Progenitor cell of endocrine pancreas (in vitro differentiated cells): ENCODE measurements around the gene SCFD2. TPM values are rescaled to one million over a fixed set of nuclear protein-coding genes. Genes with fewer than 3 reads are reported as not detected.
A peak's percentile ranks its signal among the peaks of the same experiment; 100 is the strongest.

Experiments
- DNase-seq: peaks from one replicate; pipeline ENCODE4 v3.0.0; 2021; ENCODE audit warnings: low spot score; ENCODE audit not compliant: unreplicated experiment
- H3K27ac Mint-ChIP-seq: 2 replicates; pipeline ENCODE4 v1.8.0; 2021; ENCODE audit warnings: mild to moderate bottlenecking, moderate library complexity, mixed read lengths
- H3K27me3 Mint-ChIP-seq: 2 replicates; pipeline ENCODE4 v1.8.0; 2021; ENCODE audit warnings: mixed read lengths
- H3K36me3 Mint-ChIP-seq: 2 replicates; pipeline ENCODE4 v1.8.0; 2022; ENCODE audit warnings: mixed read lengths; ENCODE audit not compliant: insufficient read depth
- H3K4me1 Mint-ChIP-seq: 2 replicates; pipeline ENCODE4 v1.8.0; 2021; ENCODE audit warnings: low read depth, mixed read lengths
- H3K4me3 Mint-ChIP-seq: 2 replicates; pipeline ENCODE4 v1.8.0; 2021; ENCODE audit warnings: low read depth, mild to moderate bottlenecking, moderate library complexity, mixed read lengths
- H3K9me3 Mint-ChIP-seq: 2 replicates; pipeline ENCODE4 v1.8.0; 2021; ENCODE audit warnings: low read depth, mixed read lengths
- CTCF ChIP-seq: fragments of 200-600 bp; sonication (generic); IDR thresholded peaks from one replicate; pipeline ENCODE4 v1.5.0; 2021; ENCODE audit warnings: antibody characterized with exemption, mild to moderate bottlenecking; ENCODE audit not compliant: unreplicated experiment
- total RNA-seq: library from RNA; stranded (reverse); gene quantifications from 2 replicates; pipeline ENCODE4 v1.2.1, GENCODE V29; 2021

Gene SCFD2
- total RNA-seq, 1 donor from 2014 or later = 12.5 TPM

GRCh38 chr4:53021754-53022512, 343.9 kb downstream of the SCFD2 start:
- DNase-seq = no peak
- Mint-ChIP-seq H3K27me3 (no peaks in the 10 kb centered on the region), H3K27ac (peak overlapping the region; percentile 51), H3K36me3 (no peaks in the 10 kb centered on the region), H3K4me1 (peaks cover 33% of the 10 kb centered on the region), H3K9me3 (peaks cover 4% of the 10 kb centered on the region), H3K4me3 (no peak overlapping the region)
- TF ChIP-seq CTCF = no peak

GRCh38 chr4:53019485-53020382, 346.1 kb downstream of the SCFD2 start:
- no peak for TF ChIP-seq CTCF

GRCh38 chr4:53018471-53018870, 347.4 kb downstream of the SCFD2 start:
- H3K4me1 Mint-ChIP-seq = peaks cover 27% of the 10 kb centered on the region
- no peaks in the 10 kb centered on the region for H3K36me3 Mint-ChIP-seq
- DNase-seq = no peak
- no peaks in the 10 kb centered on the region for H3K27me3 Mint-ChIP-seq
- no peak for TF ChIP-seq CTCF
- H3K9me3 Mint-ChIP-seq = peaks cover 3% of the 10 kb centered on the region
- H3K4me3 Mint-ChIP-seq = no peak overlapping the region
- H3K27ac Mint-ChIP-seq = no peak overlapping the region

More at GRCh38 chr4:53019485-53020382, 346.1 kb downstream of the SCFD2 start:
- Mint-ChIP-seq H3K9me3 (peaks cover 3% of the 10 kb centered on the region), H3K4me3 (no peak overlapping the region), H3K27me3 (no peaks in the 10 kb centered on the region), H3K27ac (peak overlapping the region; percentile 71), H3K36me3 (no peaks in the 10 kb centered on the region), H3K4me1 (peaks cover 24% of the 10 kb centered on the region)
- DNase-seq = no peak

GRCh38 chr4:53016099-53016820, 349.6 kb downstream of the SCFD2 start:
- no peak for DNase-seq
- Mint-ChIP-seq H3K4me1 (peaks cover 39% of the 10 kb centered on the region), H3K27ac (no peak overlapping the region), H3K36me3 (no peaks in the 10 kb centered on the region), H3K4me3 (no peak overlapping the region), H3K27me3 (no peaks in the 10 kb centered on the region), H3K9me3 (peaks cover 3% of the 10 kb centered on the region)
- no peak for TF ChIP-seq CTCF

- peak; percentile 92 for TF ChIP-seq CTCF
- Mint-ChIP-seq H3K4me3 (no peak overlapping the region), H3K27ac (peak overlapping the region; percentile 57)
Observed at GRCh38 chr4:53015681-53016080, 350.2 kb downstream of the SCFD2 start.

More at GRCh38 chr4:53015681-53016080, 350.2 kb downstream of the SCFD2 start:
- no peaks in the 10 kb centered on the region for H3K36me3 Mint-ChIP-seq
- peaks cover 43% of the 10 kb centered on the region for H3K4me1 Mint-ChIP-seq
- peaks cover 3% of the 10 kb centered on the region for H3K9me3 Mint-ChIP-seq
- no peak for DNase-seq
- H3K27me3 Mint-ChIP-seq = no peaks in the 10 kb centered on the region
